Mammary epithelial cell (primary cell): ENCODE data around the gene ELOB.

Experiments
- EZH2 ChIP-seq: IDR thresholded peaks from 2 replicates; pipeline ENCODE4 v1.6.1; 2012; ENCODE audit warnings: low read length, inconsistent platforms, borderline replicate concordance
- TF ChIP-seq, protein P1 (sequence below), 2 donors: IDR thresholded peaks in 1 of 2; conservative IDR thresholded peaks in 1 of 2; 2 replicates each; pipeline ENCODE4 v1.5.1; 2011 to 2012; ENCODE audit warnings: inconsistent platforms in 2 of 2, low read length in 2 of 2, mild to moderate bottlenecking in 2 of 2, control low read depth in 1 of 2, low read depth in 1 of 2; ENCODE audit not compliant: insufficient read depth in 1 of 2; ENCODE audit errors: extremely low read depth in 1 of 2

DNA sequence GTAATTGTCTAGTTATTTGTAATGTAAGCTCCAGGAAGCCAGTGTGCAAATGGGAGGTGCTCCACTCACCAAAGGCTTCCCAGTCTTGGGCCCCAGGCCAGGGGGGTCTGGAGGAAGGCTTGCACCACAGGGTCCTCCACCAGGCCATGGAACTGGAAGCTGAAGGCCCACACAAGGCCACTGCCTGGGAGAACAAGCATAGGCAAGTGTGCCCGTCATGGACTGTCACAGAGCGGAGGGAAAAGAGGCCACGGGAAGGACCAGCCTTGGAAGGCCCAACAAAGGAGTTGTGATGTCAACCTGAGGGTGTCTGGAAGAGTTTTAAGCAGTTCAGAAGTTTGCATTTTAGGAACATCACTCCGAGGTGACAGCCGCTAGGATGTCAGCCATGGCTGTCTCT is 27.6 kb downstream of the ELOB start:
- TF ChIP-seq EZH2, result no peak
- TF ChIP-seq, protein P1, sequence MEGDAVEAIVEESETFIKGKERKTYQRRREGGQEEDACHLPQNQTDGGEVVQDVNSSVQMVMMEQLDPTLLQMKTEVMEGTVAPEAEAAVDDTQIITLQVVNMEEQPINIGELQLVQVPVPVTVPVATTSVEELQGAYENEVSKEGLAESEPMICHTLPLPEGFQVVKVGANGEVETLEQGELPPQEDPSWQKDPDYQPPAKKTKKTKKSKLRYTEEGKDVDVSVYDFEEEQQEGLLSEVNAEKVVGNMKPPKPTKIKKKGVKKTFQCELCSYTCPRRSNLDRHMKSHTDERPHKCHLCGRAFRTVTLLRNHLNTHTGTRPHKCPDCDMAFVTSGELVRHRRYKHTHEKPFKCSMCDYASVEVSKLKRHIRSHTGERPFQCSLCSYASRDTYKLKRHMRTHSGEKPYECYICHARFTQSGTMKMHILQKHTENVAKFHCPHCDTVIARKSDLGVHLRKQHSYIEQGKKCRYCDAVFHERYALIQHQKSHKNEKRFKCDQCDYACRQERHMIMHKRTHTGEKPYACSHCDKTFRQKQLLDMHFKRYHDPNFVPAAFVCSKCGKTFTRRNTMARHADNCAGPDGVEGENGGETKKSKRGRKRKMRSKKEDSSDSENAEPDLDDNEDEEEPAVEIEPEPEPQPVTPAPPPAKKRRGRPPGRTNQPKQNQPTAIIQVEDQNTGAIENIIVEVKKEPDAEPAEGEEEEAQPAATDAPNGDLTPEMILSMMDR (conservative IDR thresholded peaks at IDR 0.05 in 1 of 2, IDR thresholded peaks at IDR 0.05 in 1 of 2; ENCODE audit: extremely low read depth in 1 of 2, insufficient read depth in 1 of 2, low read depth in 1 of 2, low read length in 2 of 2), result no peak
